Measurements from ENCODE around the gene RPL37A.

The RPL37A gene

GRCh38 chr2:216477283-216478035 lies 21.2 kb upstream of the RPL37A start:
- H3K27ac ChIP-seq: no peak overlapping the region
- TF ChIP-seq CTCF (IDR thresholded peaks at IDR 0.05): no peak

DNA sequence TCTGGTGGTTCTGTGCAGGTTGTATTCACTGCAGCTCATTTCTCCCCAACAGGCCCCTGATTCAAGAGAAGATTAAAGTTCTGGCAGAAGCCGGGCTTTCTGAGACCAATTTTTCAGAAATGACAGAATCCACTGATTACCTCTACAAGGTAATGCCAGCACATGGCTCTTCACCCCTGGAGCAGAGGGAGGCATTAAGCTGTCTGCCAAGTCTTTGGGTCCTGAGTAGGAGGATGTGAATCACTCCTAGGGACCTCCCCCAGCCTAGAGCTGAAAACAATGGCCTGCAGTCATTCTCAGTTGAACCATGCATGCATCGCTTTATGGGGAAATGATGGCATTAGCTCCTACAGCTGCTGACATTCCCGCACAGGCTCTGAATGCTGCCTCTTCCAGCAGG lies 20.5 kb upstream of the RPL37A start:
- H3K4me3 ChIP-seq: no peak overlapping the region
- H3K27ac ChIP-seq: no peak overlapping the region
- DNase-seq (ENCODE audit: low spot score): no peak
- TF ChIP-seq CTCF (IDR thresholded peaks at IDR 0.05): no peak

More at GRCh38 chr2:216477283-216478035, 21.2 kb upstream of the RPL37A start:
- DNase-seq (ENCODE audit: low spot score): no peak
- no peak overlapping the region for H3K4me3 ChIP-seq

GRCh38 chr2:216478791-216479190 lies 19.9 kb upstream of the RPL37A start:
- no peak for DNase-seq (ENCODE audit: low spot score)
- no peak overlapping the region for H3K4me3 ChIP-seq
- H3K27ac ChIP-seq: peak overlapping the region in 1 of 2 donors; percentile 31
- no peak for TF ChIP-seq CTCF (IDR thresholded peaks at IDR 0.05)

GRCh38 chr2:216480221-216480620 lies 18.4 kb upstream of the RPL37A start:
- DNase-seq (ENCODE audit: low spot score): no peak
- Histone ChIP-seq H3K27ac (no peak overlapping the region), H3K4me3 (no peak overlapping the region)
- no peak for TF ChIP-seq CTCF (IDR thresholded peaks at IDR 0.05)

DNA sequence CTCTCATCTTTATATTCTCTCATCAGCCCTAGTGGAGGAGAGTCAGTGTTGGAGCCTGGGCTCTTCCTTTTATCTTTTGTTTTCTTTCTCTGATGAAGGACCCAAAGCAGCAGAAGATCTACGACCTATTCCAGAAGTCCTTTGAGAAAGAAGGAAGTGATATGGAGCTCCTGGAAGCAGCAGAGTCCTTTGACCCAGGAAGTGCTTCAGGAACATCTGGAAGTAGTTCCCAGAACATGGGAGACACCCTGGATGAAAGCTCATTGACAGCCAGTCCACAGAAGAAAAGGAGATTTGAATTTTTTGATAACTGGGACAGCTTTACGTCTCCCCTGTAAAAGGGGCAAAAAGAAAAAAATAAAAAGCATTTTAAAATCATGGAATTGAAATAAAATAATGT lies 16.0 kb upstream of the RPL37A start:
- DNase-seq (ENCODE audit: low spot score): no peak
- Histone ChIP-seq H3K27ac (no peak overlapping the region), H3K4me3 (no peak overlapping the region)
- TF ChIP-seq CTCF (IDR thresholded peaks at IDR 0.05): no peak

GRCh38 chr2:216485237-216485636 lies 13.4 kb upstream of the RPL37A start:
- no peak for TF ChIP-seq CTCF (IDR thresholded peaks at IDR 0.05)
- Histone ChIP-seq H3K4me3 (no peak overlapping the region), H3K27ac (peak overlapping the region in 1 of 2 donors; percentile 6)
- DNase-seq (ENCODE audit: low spot score): no peak

DNA sequence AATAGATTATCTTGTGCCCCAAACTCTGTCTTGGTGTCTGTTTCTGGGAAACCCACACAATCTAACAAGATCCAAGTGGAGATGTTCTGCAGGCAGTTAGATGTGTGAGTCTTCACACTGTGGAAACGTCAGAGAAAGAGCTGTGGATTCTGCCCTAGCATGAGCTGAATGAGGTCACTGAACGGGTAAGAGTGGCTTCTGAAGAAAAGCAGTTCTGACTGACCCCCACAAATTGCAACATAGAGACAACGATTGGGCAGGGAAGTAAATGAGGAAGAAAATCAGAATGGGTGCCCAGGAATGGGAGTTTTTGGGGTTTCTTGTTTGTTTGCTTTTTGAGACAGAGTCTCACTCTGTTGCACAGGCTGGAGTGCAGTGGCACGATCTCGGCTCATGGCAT lies 12.9 kb upstream of the RPL37A start:
- Histone ChIP-seq H3K27ac (peak overlapping the region in 1 of 2 donors; percentile 73), H3K4me3 (no peak overlapping the region)
- DNase-seq (ENCODE audit: low spot score): no peak
- no peak for TF ChIP-seq CTCF (IDR thresholded peaks at IDR 0.05)

All from coronary artery (tissue), 2 donors.